Stimulated activated CD8-positive, alpha-beta memory T cell treated with anti-CD3 and anti-CD28 coated beads, Interleukin-15, amount 100 ng/mL, for 1 hour (primary cell): ENCODE data around the gene MUC12.
"Not testable (repeated sequence)": the region's sequence is repeated elsewhere in the genome, so short reads cannot be mapped to it uniquely, and the experiment has no call there.

Experiments used
- DNase-seq: peaks from one replicate; pipeline ENCODE4 v3.0.0-alpha.2; 2020; ENCODE audit warnings: low read depth

MUC12 gene

DNA sequence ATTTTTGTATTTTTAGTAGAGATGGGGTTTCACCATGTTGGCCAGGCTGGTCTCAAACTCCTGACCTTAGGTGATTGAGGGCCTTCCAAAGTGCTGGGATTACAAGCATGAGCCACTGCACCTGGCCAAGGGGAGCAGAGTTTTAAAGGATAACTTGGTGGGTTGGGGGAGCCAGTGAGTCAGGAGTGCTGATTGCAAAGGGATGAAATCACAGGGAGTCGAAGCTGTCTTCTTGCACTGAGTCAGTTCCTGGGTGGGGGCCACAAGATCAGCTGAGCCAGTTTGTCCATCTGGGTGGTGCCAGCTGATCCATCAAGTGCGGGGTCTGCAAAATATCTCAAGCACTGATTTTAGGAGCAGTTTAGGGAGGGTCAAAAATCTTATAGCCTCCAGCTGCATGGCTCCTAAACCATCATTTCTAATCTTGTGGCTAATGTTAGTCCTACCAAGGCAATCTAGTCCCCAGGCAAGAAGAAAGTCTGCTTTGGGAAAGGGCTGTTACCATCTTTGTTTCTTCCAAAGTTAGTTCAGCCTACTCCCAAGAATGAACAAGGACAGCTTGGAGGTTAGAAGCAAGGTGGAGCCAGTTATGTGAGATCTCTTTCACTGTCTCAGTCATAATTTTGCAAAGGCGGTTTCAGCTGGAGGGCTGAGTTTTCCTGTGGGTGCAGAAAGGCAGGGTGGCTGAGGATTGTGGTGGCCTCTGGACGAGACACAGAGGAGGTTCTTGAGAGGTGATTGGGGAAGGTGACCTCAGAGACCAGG lies 15.8 kb downstream of the MUC12 start:
- not testable (repeated sequence) for DNase-seq

GRCh38 chr7:100991631-100992030 lies 22.3 kb downstream of the MUC12 start:
- no peak for DNase-seq

GRCh38 chr7:100992280-100992679 lies 22.9 kb downstream of the MUC12 start:
- DNase-seq, result not testable (repeated sequence)

GRCh38 chr7:100994671-100995070 lies 25.3 kb downstream of the MUC12 start:
- DNase-seq, result not testable (repeated sequence)

- not testable (repeated sequence) for DNase-seq
Observed at GRCh38 chr7:100998530-100998929, 29.2 kb downstream of the MUC12 start.

- not testable (repeated sequence) for DNase-seq
Observed at GRCh38 chr7:100999334-100999733, 30.0 kb downstream of the MUC12 start.

GRCh38 chr7:101000025-101000424 lies 30.7 kb downstream of the MUC12 start:
- not testable (repeated sequence) for DNase-seq

DNA sequence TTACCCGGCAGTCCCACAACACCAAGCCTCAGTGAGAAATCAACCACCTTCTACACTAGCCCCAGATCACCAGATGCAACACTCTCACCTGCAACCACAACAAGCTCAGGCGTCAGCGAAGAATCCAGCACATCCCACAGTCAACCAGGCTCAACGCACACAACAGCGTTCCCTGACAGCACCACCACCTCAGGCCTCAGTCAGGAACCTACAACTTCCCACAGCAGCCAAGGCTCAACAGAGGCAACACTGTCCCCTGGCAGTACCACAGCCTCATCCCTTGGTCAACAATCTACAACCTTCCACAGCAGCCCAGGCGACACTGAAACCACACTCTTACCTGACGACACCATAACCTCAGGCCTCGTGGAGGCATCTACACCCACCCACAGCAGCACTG lies 33.0 kb downstream of the MUC12 start:
- not testable (repeated sequence) for DNase-seq

- DNase-seq, result not testable (repeated sequence)
Observed at GRCh38 chr7:101007361-101007760, 38.0 kb downstream of the MUC12 start.

DNA sequence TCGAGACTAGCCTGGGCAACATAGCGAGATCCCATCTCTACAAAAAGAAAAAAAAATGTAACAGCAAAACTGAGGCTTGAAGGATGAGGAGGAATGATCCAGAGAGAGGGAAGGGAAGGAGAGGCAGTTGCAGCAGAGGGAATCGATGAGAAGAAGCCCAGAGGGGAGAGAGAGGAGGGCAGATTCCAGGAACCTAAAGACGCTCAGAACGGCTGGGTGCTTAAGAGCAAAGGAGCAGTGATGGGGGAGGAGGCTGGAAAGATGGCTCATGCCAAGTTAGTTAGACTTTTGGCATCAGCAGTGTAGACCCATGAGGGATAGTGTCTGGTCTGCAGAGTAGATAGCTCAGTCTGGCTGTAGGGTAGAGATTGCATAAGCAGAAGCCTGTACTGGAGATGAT lies 40.3 kb downstream of the MUC12 start:
- no peak for DNase-seq

GRCh38 chr7:101012931-101013330 lies 43.6 kb downstream of the MUC12 start:
- DNase-seq, result no peak

GRCh38 chr7:101015626-101016025 lies 46.3 kb downstream of the MUC12 start:
- no peak for DNase-seq

DNA sequence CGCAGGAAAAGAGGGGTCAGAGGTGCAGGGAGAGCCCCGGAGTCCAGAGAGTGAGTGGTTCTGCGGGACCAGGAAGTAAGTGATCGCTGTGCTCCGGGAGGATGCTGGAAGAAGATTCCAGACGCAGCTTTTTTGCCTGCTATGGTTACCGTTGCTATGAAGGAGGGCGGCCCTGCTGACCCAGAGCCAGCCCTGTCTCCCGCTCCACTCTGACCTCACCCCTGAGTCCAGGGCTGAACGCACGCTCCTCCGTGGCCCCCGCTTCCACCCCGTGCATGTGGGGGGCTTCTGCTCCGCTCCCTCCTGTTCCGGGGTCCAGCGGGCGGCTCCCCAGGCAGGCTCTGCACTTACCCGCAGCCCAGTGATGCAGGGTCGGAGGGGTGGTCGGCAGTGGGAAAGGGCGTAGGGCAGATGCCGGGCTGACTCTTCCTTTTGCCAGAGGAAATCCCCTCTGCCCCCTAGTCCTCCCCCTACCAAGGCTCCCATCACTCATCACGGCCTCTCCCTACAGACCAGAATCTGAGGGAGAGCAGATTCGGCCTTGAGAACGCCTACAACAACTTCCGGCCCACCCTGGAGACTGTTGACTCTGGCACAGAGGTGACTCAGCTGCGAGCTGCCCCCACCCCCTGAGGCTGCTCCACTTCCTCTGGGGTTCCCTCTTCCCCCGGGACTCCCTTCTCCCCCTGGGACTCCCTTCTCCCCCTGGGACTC lies 47.9 kb downstream of the MUC12 start:
- peak; percentile 46 for DNase-seq

DNA sequence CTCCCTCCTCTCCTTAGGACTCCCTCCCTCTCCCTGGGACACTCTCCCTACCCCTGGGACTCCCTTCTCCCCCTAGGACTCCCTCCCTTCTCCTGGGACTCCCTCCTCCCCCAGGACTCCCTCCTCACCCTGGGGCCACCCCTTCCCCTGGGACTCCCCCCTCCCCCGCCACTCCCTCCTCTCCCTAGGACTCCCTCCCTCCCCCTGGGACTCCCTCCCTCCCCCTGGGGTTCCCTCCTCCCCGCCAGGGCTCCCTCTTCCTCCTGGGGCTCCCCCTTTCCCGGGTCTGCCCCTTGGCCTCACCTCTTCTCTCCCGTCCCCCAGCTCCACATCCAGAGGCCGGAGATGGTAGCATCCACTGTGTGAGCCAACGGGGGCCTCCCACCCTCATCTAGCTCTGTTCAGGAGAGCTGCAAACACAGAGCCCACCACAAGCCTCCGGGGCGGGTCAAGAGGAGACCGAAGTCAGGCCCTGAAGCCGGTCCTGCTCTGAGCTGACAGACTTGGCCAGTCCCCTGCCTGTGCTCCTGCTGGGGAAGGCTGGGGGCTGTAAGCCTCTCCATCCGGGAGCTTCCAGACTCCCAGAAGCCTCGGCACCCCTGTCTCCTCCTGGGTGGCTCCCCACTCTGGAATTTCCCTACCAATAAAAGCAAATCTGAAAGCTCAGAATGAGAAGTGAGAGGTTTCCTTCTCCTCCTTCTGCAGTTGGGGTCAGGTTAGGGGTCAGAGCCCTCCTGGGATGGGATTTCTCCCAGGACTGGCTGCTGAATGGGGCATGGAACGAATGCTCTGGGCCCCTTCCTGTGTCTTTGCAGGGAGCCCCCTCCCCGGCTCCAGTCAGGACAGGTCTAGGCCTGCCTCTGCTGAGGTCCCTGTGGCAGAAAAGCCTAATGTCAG lies 49.2 kb downstream of the MUC12 start:
- DNase-seq, result no peak

GRCh38 chr7:101020444-101020843 lies 51.1 kb downstream of the MUC12 start:
- DNase-seq, result no peak

DNA sequence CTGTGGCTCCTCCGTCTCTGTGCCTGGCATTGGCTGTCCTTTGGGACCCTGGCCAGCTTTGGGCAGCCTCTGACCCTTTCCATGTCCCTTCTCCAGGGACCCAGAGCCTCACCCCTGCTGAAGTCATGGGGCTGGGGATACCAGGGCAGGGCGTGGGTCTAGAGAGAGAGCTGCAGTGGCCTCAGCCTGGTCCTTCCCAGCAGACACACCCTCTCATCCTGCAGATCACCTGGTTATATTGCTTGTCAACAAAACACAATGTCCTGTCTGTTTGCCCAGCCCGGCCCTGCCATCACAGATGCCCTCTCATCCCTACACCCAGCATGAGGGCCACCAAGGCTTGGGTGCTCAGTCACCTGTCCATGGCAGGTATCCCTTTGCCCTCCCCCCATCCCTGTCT lies 52.3 kb downstream of the MUC12 start:
- no peak for DNase-seq

GRCh38 chr7:101023839-101024238 lies 54.5 kb downstream of the MUC12 start:
- DNase-seq, result no peak

GRCh38 chr7:101031082-101031481 lies 61.7 kb downstream of the MUC12 start:
- DNase-seq, result no peak

DNA sequence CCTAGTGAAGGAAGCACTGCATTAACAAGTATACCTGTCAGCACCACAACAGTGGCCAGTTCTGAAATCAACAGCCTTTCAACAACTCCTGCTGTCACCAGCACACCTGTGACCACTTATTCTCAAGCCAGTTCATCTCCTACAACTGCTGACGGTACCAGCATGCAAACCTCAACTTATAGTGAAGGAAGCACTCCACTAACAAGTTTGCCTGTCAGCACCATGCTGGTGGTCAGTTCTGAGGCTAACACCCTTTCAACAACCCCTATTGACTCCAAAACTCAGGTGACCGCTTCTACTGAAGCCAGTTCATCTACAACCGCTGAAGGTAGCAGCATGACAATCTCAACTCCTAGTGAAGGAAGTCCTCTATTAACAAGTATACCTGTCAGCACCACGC lies 66.6 kb downstream of the MUC12 start:
- DNase-seq, result no peak

DNA sequence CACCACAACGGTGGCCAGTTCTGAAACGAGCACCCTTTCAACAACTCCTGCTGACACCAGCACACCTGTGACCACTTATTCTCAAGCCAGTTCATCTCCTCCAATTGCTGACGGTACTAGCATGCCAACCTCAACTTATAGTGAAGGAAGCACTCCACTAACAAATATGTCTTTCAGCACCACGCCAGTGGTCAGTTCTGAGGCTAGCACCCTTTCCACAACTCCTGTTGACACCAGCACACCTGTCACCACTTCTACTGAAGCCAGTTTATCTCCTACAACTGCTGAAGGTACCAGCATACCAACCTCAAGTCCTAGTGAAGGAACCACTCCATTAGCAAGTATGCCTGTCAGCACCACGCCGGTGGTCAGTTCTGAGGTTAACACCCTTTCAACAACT lies 71.9 kb downstream of the MUC12 start:
- DNase-seq, result not testable (repeated sequence)

DNA sequence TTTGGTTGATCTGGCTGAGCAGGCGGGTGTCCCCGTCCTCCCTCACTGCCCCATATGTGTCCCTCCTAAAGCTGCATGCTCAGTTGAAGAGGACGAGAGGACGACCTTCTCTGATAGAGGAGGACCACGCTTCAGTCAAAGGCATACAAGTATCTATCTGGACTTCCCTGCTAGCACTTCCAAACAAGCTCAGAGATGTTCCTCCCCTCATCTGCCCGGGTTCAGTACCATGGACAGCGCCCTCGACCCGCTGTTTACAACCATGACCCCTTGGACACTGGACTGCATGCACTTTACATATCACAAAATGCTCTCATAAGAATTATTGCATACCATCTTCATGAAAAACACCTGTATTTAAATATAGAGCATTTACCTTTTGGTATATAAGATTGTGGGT lies 89.0 kb downstream of the MUC12 start:
- DNase-seq, result peak; percentile 14

DNA sequence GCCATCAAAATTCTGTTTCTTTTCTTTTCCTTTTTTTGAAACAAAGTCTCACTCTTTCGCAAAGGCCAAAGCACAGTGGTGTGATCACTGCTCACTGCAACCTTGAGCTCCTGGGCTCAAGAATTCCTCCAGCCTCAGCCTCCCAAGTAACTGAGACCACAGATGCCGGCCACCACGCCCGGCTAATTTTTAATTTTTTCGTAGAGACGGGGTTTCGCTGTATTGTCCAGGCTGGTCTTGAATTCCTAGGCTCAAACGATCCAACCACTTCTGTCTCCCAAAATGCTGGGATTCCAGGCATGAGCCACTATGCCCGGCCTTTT lies 90.2 kb downstream of the MUC12 start:
- no peak for DNase-seq

DNA sequence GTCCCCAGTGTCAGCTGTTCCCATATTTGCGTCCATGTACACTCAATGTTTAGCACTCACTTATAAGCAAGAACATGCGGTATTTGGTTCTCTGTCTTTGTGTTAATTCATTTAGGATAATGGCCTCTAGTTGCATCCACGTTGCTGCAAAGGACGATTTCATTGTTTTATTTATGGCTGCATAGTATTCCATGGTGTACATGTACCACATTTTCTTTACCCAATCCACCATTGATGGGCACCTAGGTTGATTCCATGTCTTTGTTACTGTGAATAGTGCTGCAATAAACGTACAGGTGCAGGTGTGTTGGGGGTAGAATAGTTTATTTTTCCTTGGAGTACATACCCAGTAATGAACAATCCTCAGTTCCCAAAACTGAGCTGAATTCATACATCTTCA lies 91.6 kb downstream of the MUC12 start:
- DNase-seq, result no peak
